H9 (cell line): Measurements from ENCODE around the gene ERC2. TPM values are rescaled to one million over a fixed set of nuclear protein-coding genes. Genes with fewer than 3 reads are reported as not detected.

Source experiments
- DNase-seq: peaks from one replicate; pipeline ENCODE4 v3.0.0-alpha.2; 2017
- H2AFZ ChIP-seq: one replicate; pipeline ENCODE4 v1.6.1; 2013; ENCODE audit warnings: mild to moderate bottlenecking, low read length, control low read depth, moderate library complexity
- H2AK5ac ChIP-seq: 2 replicates; pipeline ENCODE4 v1.6.1; 2013; ENCODE audit warnings: low read length, control low read depth, mixed read lengths; ENCODE audit not compliant: insufficient read length
- H2BK120ac ChIP-seq: one replicate; pipeline ENCODE4 v1.6.1; 2013; ENCODE audit warnings: low read depth, mild to moderate bottlenecking, low read length, control low read depth, inconsistent platforms; ENCODE audit not compliant: poor library complexity, severe bottlenecking
- H2BK12ac ChIP-seq: 2 replicates; pipeline ENCODE4 v1.6.1; 2013; ENCODE audit warnings: low read length, control low read depth, mixed read lengths, low read depth; ENCODE audit not compliant: insufficient read length
- H2BK15ac ChIP-seq: 2 replicates; pipeline ENCODE4 v1.6.1; 2013; ENCODE audit warnings: low read depth, low read length, control low read depth
- H2BK20ac ChIP-seq: one replicate; pipeline ENCODE4 v1.6.1; 2013; ENCODE audit warnings: low read depth, mild to moderate bottlenecking, low read length, control low read depth, inconsistent platforms; ENCODE audit not compliant: poor library complexity, severe bottlenecking
- H2BK5ac ChIP-seq: 2 replicates; pipeline ENCODE4 v1.6.1; 2013; ENCODE audit warnings: low read length, control low read depth, mixed read lengths; ENCODE audit not compliant: insufficient read length
- H3K14ac ChIP-seq: 2 replicates; pipeline ENCODE4 v1.6.1; 2013; ENCODE audit warnings: low read length, control low read depth; ENCODE audit not compliant: insufficient read depth
- H3K18ac ChIP-seq: 2 replicates; pipeline ENCODE4 v1.6.1; 2013; ENCODE audit warnings: low read depth, mild to moderate bottlenecking, mixed read lengths, low read length, control low read depth; ENCODE audit not compliant: insufficient read length
- H3K23ac ChIP-seq: 2 replicates; pipeline ENCODE4 v1.6.1; 2013; ENCODE audit warnings: low read length, control low read depth, mixed read lengths, low read depth; ENCODE audit not compliant: insufficient read length
- H3K23me2 ChIP-seq: 2 replicates; pipeline ENCODE4 v1.6.1; 2013; ENCODE audit warnings: low read depth, mild to moderate bottlenecking, mixed read lengths, low read length, control low read depth; ENCODE audit not compliant: insufficient read length, poor library complexity, severe bottlenecking
- H3K27ac ChIP-seq: 2 replicates; pipeline ENCODE4 v1.5.1; 2013; ENCODE audit warnings: low read length, control low read depth, mixed read lengths, low read depth; ENCODE audit not compliant: insufficient read length
- H3K27me3 ChIP-seq: 2 replicates; pipeline ENCODE4 v1.6.1; 2013; ENCODE audit warnings: low read length, control low read depth, inconsistent platforms; ENCODE audit not compliant: insufficient read depth
- H3K4ac ChIP-seq: 2 replicates; pipeline ENCODE4 v1.6.1; 2013; ENCODE audit warnings: low read depth, mild to moderate bottlenecking, control low read depth, inconsistent platforms, low read length, moderate library complexity
- H3K4me1 ChIP-seq: 2 replicates; pipeline ENCODE4 v1.6.1; 2013; ENCODE audit warnings: low read length, control low read depth, inconsistent platforms; ENCODE audit not compliant: insufficient read depth
- H3K4me2 ChIP-seq: 2 replicates; pipeline ENCODE4 v1.6.1; 2013; ENCODE audit warnings: low read length, control low read depth, mixed read lengths; ENCODE audit not compliant: insufficient read length, insufficient read depth
- H3K56ac ChIP-seq: 2 replicates; pipeline ENCODE4 v1.6.1; 2013; ENCODE audit warnings: low read depth, mild to moderate bottlenecking, mixed read lengths, low read length, control low read depth; ENCODE audit not compliant: insufficient read length
- H3K79me1 ChIP-seq: 2 replicates; pipeline ENCODE4 v1.6.1; 2013; ENCODE audit warnings: low read depth, mild to moderate bottlenecking, moderate library complexity, low read length, control low read depth, inconsistent platforms; ENCODE audit not compliant: insufficient read depth, poor library complexity, severe bottlenecking
- H3K79me2 ChIP-seq: 2 replicates; pipeline ENCODE4 v1.6.1; 2013; ENCODE audit warnings: low read length, control low read depth, inconsistent platforms; ENCODE audit not compliant: insufficient read depth
- H3K9ac ChIP-seq: 2 replicates; pipeline ENCODE4 v1.6.1; 2013; ENCODE audit warnings: low read length, control low read depth, mixed read lengths; ENCODE audit not compliant: insufficient read length; ENCODE audit errors: extremely low read depth
- H3K9me3 ChIP-seq: one replicate; pipeline ENCODE4 v1.6.1; 2013; ENCODE audit warnings: low read depth, low read length, inconsistent platforms; ENCODE audit not compliant: control insufficient read depth
- H3T11ph ChIP-seq: one replicate; pipeline ENCODE4 v1.6.1; 2013; ENCODE audit warnings: mild to moderate bottlenecking, low read length, control low read depth, inconsistent platforms
- H4K20me1 ChIP-seq: one replicate; pipeline ENCODE4 v1.6.1; 2013; ENCODE audit not compliant: control insufficient read depth, insufficient read length, insufficient read depth
- H4K5ac ChIP-seq: 2 replicates; pipeline ENCODE4 v1.6.1; 2013; ENCODE audit warnings: low read depth, mild to moderate bottlenecking, mixed read lengths, low read length, control low read depth; ENCODE audit not compliant: insufficient read length
- H4K8ac ChIP-seq: replicated peaks from 2 replicates; pipeline ENCODE4 v1.6.1; 2013; ENCODE audit warnings: low read length, control low read depth, mixed read lengths, low read depth; ENCODE audit not compliant: insufficient read length
- H4K91ac ChIP-seq: 2 replicates; pipeline ENCODE4 v1.6.1; 2013; ENCODE audit warnings: low read depth, mild to moderate bottlenecking, moderate library complexity, mixed read lengths, low read length, control low read depth; ENCODE audit not compliant: insufficient read length
- H3K27ac Mint-ChIP-seq, 3 experiments: 2 replicates in 2 of 3; 3 replicates in 1 of 3; pipeline ENCODE4 v1.8.0; 2020 to 2021; ENCODE audit warnings: mixed read lengths in 3 of 3, mild to moderate bottlenecking in 1 of 3, moderate library complexity in 1 of 3
- H3K27me3 Mint-ChIP-seq: 2 replicates; pipeline ENCODE4 v1.8.0; 2021; ENCODE audit warnings: low read depth, mild to moderate bottlenecking, moderate library complexity, mixed read lengths
- H3K36me3 Mint-ChIP-seq, 3 experiments: 2 replicates in 2 of 3; 3 replicates in 1 of 3; pipeline ENCODE4 v1.8.0; 2020 to 2021; ENCODE audit warnings: low read depth in 3 of 3, mixed read lengths in 3 of 3; ENCODE audit not compliant: insufficient read depth in 1 of 3
- H3K4me1 Mint-ChIP-seq, 2 experiments: 2 replicates each; pipeline ENCODE4 v1.8.0; 2020; ENCODE audit warnings: mixed read lengths in 2 of 2
- H3K4me3 Mint-ChIP-seq, 2 experiments: 2 replicates in 1 of 2; 3 replicates in 1 of 2; pipeline ENCODE4 v1.8.0; 2020 to 2021; ENCODE audit warnings: mild to moderate bottlenecking in 2 of 2, mixed read lengths in 2 of 2, moderate library complexity in 1 of 2
- H3K9me3 Mint-ChIP-seq, 2 experiments: 2 replicates in 1 of 2; 3 replicates in 1 of 2; pipeline ENCODE4 v1.8.0; 2020; ENCODE audit warnings: mild to moderate bottlenecking in 2 of 2, mixed read lengths in 2 of 2, moderate library complexity in 1 of 2
- WGBS: extraction: QIAGEN DNeasy Blood & Tissue Kit; methylation state at CpG from one replicate; pipeline ENCODE4 v1.1.7; 2013; ENCODE audit warnings: missing lambda C conversion rate, low lambda C conversion rate, mixed read lengths; ENCODE audit not compliant: insufficient read length; ENCODE audit errors: extremely low coverage; 5-methylcytosine and 5-hydroxymethylcytosine counted together
- total RNA-seq: library from RNA; stranded (reverse); gene quantifications from 2 replicates; pipeline ENCODE4 v1.2.1, GENCODE V29; 2021
- TF ChIP-seq, protein P1 (sequence below): fragments of 200-600 bp; sonication (generic); conservative IDR thresholded peaks from 3 replicates; pipeline ENCODE4 v1.8.0; 2021; ENCODE audit warnings: antibody characterized with exemption, mild to moderate bottlenecking

ERC2 gene
- total RNA-seq, 1 experiment from 2014 or later, result 15.4 TPM

DNA sequence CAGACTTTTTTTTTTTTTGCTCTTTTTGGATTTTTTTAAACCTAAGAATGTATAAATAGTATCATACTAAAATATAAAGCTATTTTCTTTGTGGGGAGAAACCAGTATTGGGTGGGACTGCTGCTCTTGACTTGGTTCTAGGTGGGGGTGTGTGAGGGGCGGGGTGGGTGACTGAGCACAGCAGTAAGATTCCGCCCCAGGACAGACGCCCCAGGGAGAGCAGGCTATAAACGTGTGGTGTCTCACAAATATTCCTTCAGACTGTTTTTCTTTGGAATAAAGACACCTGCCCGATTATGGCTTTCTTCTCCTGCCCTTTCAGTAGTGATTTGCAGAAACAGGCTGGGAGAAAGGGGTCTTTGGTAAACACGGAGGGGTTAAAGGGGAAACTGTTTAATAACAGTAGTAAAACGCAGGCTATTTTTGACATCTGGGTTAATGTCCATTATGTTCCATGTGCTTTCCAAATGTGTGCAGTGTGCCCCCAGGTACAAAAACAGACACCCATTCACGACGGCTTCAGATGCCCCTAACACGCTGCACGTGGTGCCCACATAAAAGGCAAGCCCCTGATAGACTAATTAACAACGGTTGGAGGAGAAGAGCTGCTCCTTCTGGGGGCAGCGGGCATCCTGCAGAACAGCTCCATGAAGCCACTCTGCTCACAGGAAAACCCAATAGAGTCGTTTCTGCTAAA is 952.6 kb downstream of the ERC2 start:
- Mint-ChIP-seq H3K27ac (peak overlapping the region in 1 of 3 experiments; percentile 84; a peak in 1 of 7 replicates), H3K9me3 (no peaks in the 10 kb centered on the region), H3K4me1 (peaks cover 54 to 62% of the 10 kb centered on the region in 2 experiments), H3K36me3 (no peaks in the 10 kb centered on the region), H3K27me3 (peaks cover 2% of the 10 kb centered on the region; the same call in 1 of the 2 replicates), H3K4me3 (no peak overlapping the region)
- Histone ChIP-seq H2BK20ac (no peak overlapping the region), H3K56ac (no peak overlapping the region), H3K79me1 (no peaks in the 10 kb centered on the region), H3K23me2 (no peaks in the 10 kb centered on the region), H4K5ac (no peak overlapping the region), H3K9ac (no peak overlapping the region), H2BK12ac (no peak overlapping the region), H3K23ac (no peak overlapping the region), H4K8ac (no peak overlapping the region), H3K9me3 (no peaks in the 10 kb centered on the region), H2BK120ac (no peak overlapping the region), H3K4me1 (peaks cover 7% of the 10 kb centered on the region), H2BK15ac (no peak overlapping the region), H3K27ac (no peak overlapping the region), H4K20me1 (no peaks in the 10 kb centered on the region), H2BK5ac (no peak overlapping the region), H3K79me2 (no peaks in the 10 kb centered on the region), H3K18ac (no peak overlapping the region), H3K4me2 (no peak overlapping the region), H2AK5ac (no peak overlapping the region), H3K4ac (no peak overlapping the region), H4K91ac (no peak overlapping the region), H2AFZ (no peak overlapping the region), H3K14ac (0 out of 2 replicates have a peak overlapping the region, but pooled peaks have one; percentile 53), H3K27me3 (no peaks in the 10 kb centered on the region), H3T11ph (no peak overlapping the region)
- DNase-seq, result no peak
- TF ChIP-seq, protein P1, sequence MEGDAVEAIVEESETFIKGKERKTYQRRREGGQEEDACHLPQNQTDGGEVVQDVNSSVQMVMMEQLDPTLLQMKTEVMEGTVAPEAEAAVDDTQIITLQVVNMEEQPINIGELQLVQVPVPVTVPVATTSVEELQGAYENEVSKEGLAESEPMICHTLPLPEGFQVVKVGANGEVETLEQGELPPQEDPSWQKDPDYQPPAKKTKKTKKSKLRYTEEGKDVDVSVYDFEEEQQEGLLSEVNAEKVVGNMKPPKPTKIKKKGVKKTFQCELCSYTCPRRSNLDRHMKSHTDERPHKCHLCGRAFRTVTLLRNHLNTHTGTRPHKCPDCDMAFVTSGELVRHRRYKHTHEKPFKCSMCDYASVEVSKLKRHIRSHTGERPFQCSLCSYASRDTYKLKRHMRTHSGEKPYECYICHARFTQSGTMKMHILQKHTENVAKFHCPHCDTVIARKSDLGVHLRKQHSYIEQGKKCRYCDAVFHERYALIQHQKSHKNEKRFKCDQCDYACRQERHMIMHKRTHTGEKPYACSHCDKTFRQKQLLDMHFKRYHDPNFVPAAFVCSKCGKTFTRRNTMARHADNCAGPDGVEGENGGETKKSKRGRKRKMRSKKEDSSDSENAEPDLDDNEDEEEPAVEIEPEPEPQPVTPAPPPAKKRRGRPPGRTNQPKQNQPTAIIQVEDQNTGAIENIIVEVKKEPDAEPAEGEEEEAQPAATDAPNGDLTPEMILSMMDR, result no peak
- WGBS, result no CpG with 5 or more reads among the region's 14 CpGs
